OCI-LY1 (cell line): ENCODE results near the gene CRYGC.

Source experiments
- CTCF ChIP-seq: fragments of 200-600 bp; sonication (generic), shearing (Covaris generic); IDR thresholded peaks from 2 replicates; pipeline ENCODE4 v1.5.1; 2017; ENCODE audit warnings: mild to moderate bottlenecking, antibody characterized with exemption, low read length, moderate library complexity, mixed read lengths
- EZH2 ChIP-seq: fragments of 200-600 bp; sonication (generic), shearing (Covaris generic); IDR thresholded peaks from 2 replicates; pipeline ENCODE4 v1.8.0; 2017; ENCODE audit warnings: borderline replicate concordance, mixed run types, mild to moderate bottlenecking, antibody characterized with exemption, low read length, moderate library complexity, mixed read lengths

- TF ChIP-seq CTCF (no peak), EZH2 (no peak)
Observed at GRCh38 chr2:208147008-208147407, 17.4 kb upstream of the CRYGC start.
